Fibroblast of mammary gland (primary cell): Measurements from ENCODE around the gene ARHGAP28.
"Not testable (repeated sequence)": the region's sequence is repeated elsewhere in the genome, so short reads cannot be mapped to it uniquely, and the experiment has no call there.

Experiments used
- DNase-seq: peaks from one replicate; pipeline ENCODE4 v3.0.0-alpha.2; 2010; ENCODE audit warnings: low read depth
- H3K4me3 ChIP-seq: 2 replicates; pipeline ENCODE4 v1.5.1; 2011; ENCODE audit warnings: low read depth, mild to moderate bottlenecking, low read length, moderate library complexity; ENCODE audit not compliant: control insufficient read depth
- CTCF ChIP-seq: conservative IDR thresholded peaks from 2 replicates; pipeline ENCODE4 v1.5.1; 2011; ENCODE audit warnings: low read depth, low read length, inconsistent platforms; ENCODE audit not compliant: control insufficient read depth, insufficient read depth

The ARHGAP28 gene

GRCh38 chr18:6837904-6838303 is 108.4 kb downstream of the ARHGAP28 start:
- H3K4me3 ChIP-seq = no peak overlapping the region
- no peak for TF ChIP-seq CTCF
- no peak for DNase-seq

- no peak for TF ChIP-seq CTCF
- no peak overlapping the region for H3K4me3 ChIP-seq
- no peak for DNase-seq
These were observed 112.6 kb downstream of the ARHGAP28 start for GRCh38 chr18:6842081-6842480.

GRCh38 chr18:6843308-6843707 is 113.8 kb downstream of the ARHGAP28 start:
- TF ChIP-seq CTCF = no peak
- H3K4me3 ChIP-seq = no peak overlapping the region
- no peak for DNase-seq

GRCh38 chr18:6845521-6845920 is 116.0 kb downstream of the ARHGAP28 start:
- not testable (repeated sequence) for DNase-seq, H3K4me3 ChIP-seq

GRCh38 chr18:6850396-6850795 is 120.9 kb downstream of the ARHGAP28 start:
- no peak for TF ChIP-seq CTCF
- H3K4me3 ChIP-seq = no peak overlapping the region
- DNase-seq = no peak

- no peak for TF ChIP-seq CTCF
- DNase-seq = no peak
- no peak overlapping the region for H3K4me3 ChIP-seq
These were observed 122.0 kb downstream of the ARHGAP28 start for GRCh38 chr18:6851480-6851879.

DNA sequence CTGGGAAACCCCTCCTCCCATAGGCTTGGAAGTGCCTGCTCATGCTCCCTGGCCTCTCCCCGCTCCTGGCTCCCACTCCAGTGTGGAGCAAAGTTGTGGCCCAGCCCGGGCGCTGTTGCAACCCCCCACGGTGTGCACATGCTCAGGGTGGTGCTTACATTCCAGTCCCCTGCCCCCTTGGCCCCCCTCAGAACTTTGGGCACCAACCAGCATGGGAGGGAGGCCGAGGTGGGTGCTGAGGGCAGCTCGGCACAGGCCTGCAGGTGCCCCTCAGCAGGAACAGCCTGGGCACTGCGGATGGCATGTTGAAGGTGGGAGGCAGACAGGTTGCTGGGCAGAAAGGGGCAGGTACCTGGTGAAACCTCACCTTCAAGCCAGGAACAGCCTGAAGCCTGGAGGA is 125.3 kb downstream of the ARHGAP28 start:
- no peak for DNase-seq
- no peak for TF ChIP-seq CTCF

More for the DNA sequence above, 125.3 kb downstream of the ARHGAP28 start:
- H3K4me3 ChIP-seq = no peak overlapping the region
